Neural progenitor cell (in vitro differentiated cells): Measurements from ENCODE around the gene MED13L.

Source experiments
- EZH2 ChIP-seq: fragments of 200-600 bp; sonication (generic); IDR thresholded peaks from 2 replicates; pipeline ENCODE4 v1.6.1; 2017; ENCODE audit warnings: antibody characterized with exemption, mild to moderate bottlenecking, moderate library complexity
- TF ChIP-seq, protein P1 (sequence below): fragments of 200-600 bp; sonication (generic); IDR thresholded peaks from 2 replicates; pipeline ENCODE4 v1.5.1; 2017; ENCODE audit warnings: antibody characterized with exemption, mild to moderate bottlenecking

DNA sequence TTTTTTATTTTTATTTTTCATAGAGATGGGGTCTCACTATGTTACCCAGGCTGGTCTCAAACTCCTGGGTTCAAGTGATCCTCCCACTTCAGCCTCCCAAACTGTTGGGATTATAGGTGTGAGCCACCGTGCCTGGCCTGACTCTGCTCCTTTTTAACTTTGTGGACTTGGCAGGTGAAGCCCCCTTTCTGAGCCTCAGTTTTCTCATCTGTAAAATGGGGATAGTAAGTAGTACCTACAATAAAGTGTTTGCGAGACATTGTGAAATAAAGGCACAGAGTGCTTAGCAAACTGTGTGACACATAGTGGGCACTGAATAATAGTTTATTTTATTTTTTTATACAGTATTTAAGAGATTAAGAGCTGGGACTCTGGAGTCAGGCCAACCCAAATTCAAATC is 21.1 kb upstream of the MED13L start:
- TF ChIP-seq, protein P1, sequence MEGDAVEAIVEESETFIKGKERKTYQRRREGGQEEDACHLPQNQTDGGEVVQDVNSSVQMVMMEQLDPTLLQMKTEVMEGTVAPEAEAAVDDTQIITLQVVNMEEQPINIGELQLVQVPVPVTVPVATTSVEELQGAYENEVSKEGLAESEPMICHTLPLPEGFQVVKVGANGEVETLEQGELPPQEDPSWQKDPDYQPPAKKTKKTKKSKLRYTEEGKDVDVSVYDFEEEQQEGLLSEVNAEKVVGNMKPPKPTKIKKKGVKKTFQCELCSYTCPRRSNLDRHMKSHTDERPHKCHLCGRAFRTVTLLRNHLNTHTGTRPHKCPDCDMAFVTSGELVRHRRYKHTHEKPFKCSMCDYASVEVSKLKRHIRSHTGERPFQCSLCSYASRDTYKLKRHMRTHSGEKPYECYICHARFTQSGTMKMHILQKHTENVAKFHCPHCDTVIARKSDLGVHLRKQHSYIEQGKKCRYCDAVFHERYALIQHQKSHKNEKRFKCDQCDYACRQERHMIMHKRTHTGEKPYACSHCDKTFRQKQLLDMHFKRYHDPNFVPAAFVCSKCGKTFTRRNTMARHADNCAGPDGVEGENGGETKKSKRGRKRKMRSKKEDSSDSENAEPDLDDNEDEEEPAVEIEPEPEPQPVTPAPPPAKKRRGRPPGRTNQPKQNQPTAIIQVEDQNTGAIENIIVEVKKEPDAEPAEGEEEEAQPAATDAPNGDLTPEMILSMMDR: no peak
- no peak for TF ChIP-seq EZH2
